ENCODE data around the gene LACRT. TPM values are rescaled to one million over a fixed set of nuclear protein-coding genes. Genes with fewer than 3 reads are reported as not detected.
"Not testable (repeated sequence)": the region's sequence is repeated elsewhere in the genome, so short reads cannot be mapped to it uniquely, and the experiment has no call there.

Gene LACRT
- total and polyA plus RNA-seq, 5 donors, result not detected

DNA sequence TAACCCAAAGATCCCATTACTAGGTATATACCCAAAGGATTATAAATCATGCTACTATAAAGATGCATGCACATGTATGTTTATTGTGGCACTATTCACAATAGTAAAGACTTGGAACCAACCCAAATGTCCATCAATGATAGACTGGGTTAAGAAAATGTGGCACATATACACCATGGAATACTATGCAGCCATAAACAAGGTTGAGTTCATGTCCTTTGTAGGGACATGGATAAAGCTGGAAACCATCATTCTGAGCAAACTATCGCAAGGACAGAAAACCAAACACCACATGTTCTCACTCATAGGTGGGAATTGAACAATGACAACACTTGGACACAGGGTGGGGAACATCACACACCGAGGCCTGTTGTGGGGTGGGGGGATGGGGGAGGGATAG lies 4.4 kb upstream of the LACRT start:
- H3K4me1 ChIP-seq (ENCODE audit: control insufficient read depth, insufficient read depth, low read length); H3K4me3 ChIP-seq (ENCODE audit: low read length); ATAC-seq; H3K9me3 ChIP-seq (ENCODE audit: control insufficient read depth, low read length); H3K27me3 ChIP-seq (ENCODE audit: control insufficient read depth, insufficient read depth); intact Hi-C loops (cut with DNase I); DNase-seq; H3K27ac ChIP-seq (ENCODE audit: low read length): not testable (repeated sequence)
- WGBS, result 91% methylated on average over 2 of the region's 2 CpGs

GRCh38 chr12:54631988-54632728 lies 2.5 kb downstream of the LACRT start:
- no peaks in the 10 kb centered on the region for H3K27me3 ChIP-seq (ENCODE audit: control insufficient read depth, insufficient read depth)
- H3K4me1 ChIP-seq (ENCODE audit: control insufficient read depth, insufficient read depth, low read length), result no peaks in the 10 kb centered on the region
- no peak overlapping the region for H3K27ac ChIP-seq (ENCODE audit: low read length)
- no peak overlapping the region for H3K4me3 ChIP-seq (ENCODE audit: low read length)
- intact Hi-C loops (cut with DNase I), result no loop called here
- no peak for DNase-seq
- WGBS, result 49% methylated on average over 8 of the region's 8 CpGs
- ATAC-seq, result no peak
- no peaks in the 10 kb centered on the region for H3K9me3 ChIP-seq (ENCODE audit: control insufficient read depth, low read length)

DNA sequence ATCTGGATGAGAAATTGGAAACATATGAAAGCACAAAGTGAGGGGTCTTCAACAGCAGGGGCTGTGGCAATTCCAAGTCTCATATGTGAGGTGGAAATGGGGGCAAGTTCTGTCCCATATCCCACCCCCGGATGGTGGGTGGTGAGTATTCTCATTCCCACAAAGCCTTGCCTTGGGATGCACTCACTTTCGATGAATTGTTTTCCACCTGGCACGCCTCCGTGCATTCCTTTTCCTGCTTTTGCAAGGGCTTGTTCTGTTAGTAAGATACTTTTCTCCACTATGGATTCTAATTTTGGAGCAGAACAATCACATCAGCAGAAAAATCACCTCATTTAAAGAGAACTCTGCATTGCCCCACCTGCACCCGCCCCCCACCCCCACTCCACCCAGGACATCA lies 3.1 kb downstream of the LACRT start:
- Histone ChIP-seq H3K4me3 (ENCODE audit: low read length) (no peak overlapping the region), H3K27me3 (ENCODE audit: control insufficient read depth, insufficient read depth) (no peaks in the 10 kb centered on the region), H3K27ac (ENCODE audit: low read length) (no peak overlapping the region), H3K9me3 (ENCODE audit: control insufficient read depth, low read length) (no peaks in the 10 kb centered on the region), H3K4me1 (ENCODE audit: control insufficient read depth, insufficient read depth, low read length) (no peaks in the 10 kb centered on the region)
- ATAC-seq (no peak), DNase-seq (no peak)
- WGBS, result 70% methylated on average over 5 of the region's 5 CpGs
- intact Hi-C loops (cut with DNase I), result no loop called here

- intact Hi-C loops (cut with DNase I), result no loop called here
- ATAC-seq, result no peak
Observed at GRCh38 chr12:54629925-54630324, 4.8 kb downstream of the LACRT start.

GRCh38 chr12:54628186-54628846 lies 6.4 kb downstream of the LACRT start:
- no peak overlapping the region for H3K27ac ChIP-seq (ENCODE audit: low read length)
- H3K27me3 ChIP-seq (ENCODE audit: control insufficient read depth, insufficient read depth), result no peaks in the 10 kb centered on the region
- H3K4me3 ChIP-seq (ENCODE audit: low read length), result no peak overlapping the region
- intact Hi-C loops (cut with DNase I), result no loop called here
- no peaks in the 10 kb centered on the region for H3K9me3 ChIP-seq (ENCODE audit: control insufficient read depth, low read length)
- whole genome bisulfite sequencing, result 96% methylated on average over 3 of the region's 3 CpGs
- ATAC-seq, result no peak
- H3K4me1 ChIP-seq (ENCODE audit: control insufficient read depth, insufficient read depth, low read length), result no peaks in the 10 kb centered on the region
- no peak for DNase-seq

More at GRCh38 chr12:54629925-54630324, 4.8 kb downstream of the LACRT start:
- Histone ChIP-seq H3K4me3 (ENCODE audit: low read length) (no peak overlapping the region), H3K4me1 (ENCODE audit: control insufficient read depth, insufficient read depth, low read length) (no peaks in the 10 kb centered on the region), H3K27ac (ENCODE audit: low read length) (no peak overlapping the region), H3K27me3 (ENCODE audit: control insufficient read depth, insufficient read depth) (no peaks in the 10 kb centered on the region), H3K9me3 (ENCODE audit: control insufficient read depth, low read length) (no peaks in the 10 kb centered on the region)
- DNase-seq, result no peak
- WGBS, result 84% methylated on average over 2 of the region's 2 CpGs

- H3K4me3 ChIP-seq (ENCODE audit: low read length), result no peak overlapping the region
- ATAC-seq (no peak), DNase-seq (no peak)
- no peaks in the 10 kb centered on the region for H3K4me1 ChIP-seq (ENCODE audit: control insufficient read depth, insufficient read depth, low read length)
- no peak overlapping the region for H3K27ac ChIP-seq (ENCODE audit: low read length)
- WGBS, result 85% methylated on average over 3 of the region's 3 CpGs
- H3K9me3 ChIP-seq (ENCODE audit: control insufficient read depth, low read length), result no peaks in the 10 kb centered on the region
- intact Hi-C loops (cut with DNase I), result no loop called here
- no peaks in the 10 kb centered on the region for H3K27me3 ChIP-seq (ENCODE audit: control insufficient read depth, insufficient read depth)
Observed at GRCh38 chr12:54627304-54627703, 7.4 kb downstream of the LACRT start.

DNA sequence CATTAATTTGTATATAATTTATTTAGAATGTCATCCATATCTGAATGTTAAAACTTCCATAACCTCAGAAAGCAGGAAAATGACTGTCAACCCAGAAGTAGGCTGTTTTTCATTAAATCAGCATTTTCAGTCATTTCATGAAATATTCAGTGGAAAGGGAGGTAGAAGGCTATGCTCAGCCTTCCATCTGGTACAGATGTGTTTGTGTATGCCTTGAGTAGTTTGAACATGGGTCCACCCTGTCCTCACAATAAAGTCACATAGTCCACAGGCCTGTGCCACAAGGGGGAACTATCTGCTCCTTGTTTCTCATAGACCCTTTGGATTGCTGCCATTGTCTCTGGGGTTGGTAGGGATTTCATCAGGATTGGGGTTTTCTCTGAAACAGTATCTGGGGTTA lies 9.1 kb downstream of the LACRT start:
- no peaks in the 10 kb centered on the region for H3K27me3 ChIP-seq (ENCODE audit: control insufficient read depth, insufficient read depth)
- no peaks in the 10 kb centered on the region for H3K9me3 ChIP-seq (ENCODE audit: control insufficient read depth, low read length)
- ATAC-seq (no peak), DNase-seq (no peak)
- H3K27ac ChIP-seq (ENCODE audit: low read length), result no peak overlapping the region
- no peak overlapping the region for H3K4me3 ChIP-seq (ENCODE audit: low read length)
- intact Hi-C loops (cut with DNase I), result no loop called here
- H3K4me1 ChIP-seq (ENCODE audit: control insufficient read depth, insufficient read depth, low read length), result no peaks in the 10 kb centered on the region

GRCh38 chr12:54624315-54625279 lies 10.1 kb downstream of the LACRT start:
- Histone ChIP-seq H3K4me1 (ENCODE audit: control insufficient read depth, insufficient read depth, low read length) (no peaks in the 10 kb centered on the region), H3K27ac (ENCODE audit: low read length) (no peak overlapping the region), H3K4me3 (ENCODE audit: low read length) (no peak overlapping the region), H3K9me3 (ENCODE audit: control insufficient read depth, low read length) (no peaks in the 10 kb centered on the region), H3K27me3 (ENCODE audit: control insufficient read depth, insufficient read depth) (no peaks in the 10 kb centered on the region)
- intact Hi-C loops (cut with DNase I), result no loop called here
- WGBS, result 44% methylated on average over 5 of the region's 5 CpGs
- DNase-seq (no peak), ATAC-seq (no peak)

GRCh38 chr12:54622463-54623183 lies 12.1 kb downstream of the LACRT start:
- ATAC-seq, result no peak
- Histone ChIP-seq H3K27me3 (ENCODE audit: control insufficient read depth, insufficient read depth) (no peaks in the 10 kb centered on the region), H3K9me3 (ENCODE audit: control insufficient read depth, low read length) (no peaks in the 10 kb centered on the region), H3K4me1 (ENCODE audit: control insufficient read depth, insufficient read depth, low read length) (no peaks in the 10 kb centered on the region), H3K27ac (ENCODE audit: low read length) (no peak overlapping the region), H3K4me3 (ENCODE audit: low read length) (no peak overlapping the region)
- intact Hi-C loops (cut with DNase I), result no loop called here
- DNase-seq, result no peak

DNA sequence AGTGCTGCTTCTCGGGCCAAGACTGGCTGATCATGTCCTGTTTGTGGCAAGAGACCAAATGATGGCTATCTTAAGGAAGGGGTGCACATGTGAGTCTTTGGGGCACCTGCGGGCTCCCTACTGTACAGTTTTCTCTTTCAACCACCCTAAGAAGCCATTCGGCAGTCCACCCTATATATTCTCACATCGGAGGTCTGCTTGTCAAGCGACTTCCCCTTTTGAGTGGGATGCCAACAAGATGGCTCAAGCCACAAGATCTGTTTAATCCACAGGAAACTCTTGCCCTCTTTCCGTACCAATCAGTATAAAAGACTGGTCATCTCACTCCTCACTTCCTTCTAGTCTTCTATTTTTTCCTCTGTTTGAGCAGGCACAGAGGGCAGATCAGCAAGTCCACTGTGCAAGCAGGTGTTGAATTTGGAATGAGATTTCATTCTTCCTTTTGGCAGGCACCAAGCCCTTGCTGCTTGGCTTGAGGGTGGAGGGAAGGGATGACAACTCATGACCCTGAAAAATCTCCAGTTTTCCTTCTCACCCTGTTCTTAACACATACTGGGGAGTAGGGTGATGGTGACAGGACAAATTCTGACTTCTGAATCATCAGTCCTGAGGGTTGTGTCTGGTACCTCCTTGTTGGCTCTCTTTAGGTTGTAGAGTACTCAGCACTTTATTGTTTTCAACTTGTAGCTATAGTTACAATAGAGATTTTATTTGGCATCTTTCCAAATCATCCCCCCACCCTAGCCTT lies 17.6 kb downstream of the LACRT start:
- 62% methylated on average over 6 of the region's 6 CpGs for WGBS
- no peak for ATAC-seq

More for the DNA sequence above, 17.6 kb downstream of the LACRT start:
- H3K27me3 ChIP-seq (ENCODE audit: control insufficient read depth, insufficient read depth), result no peaks in the 10 kb centered on the region
- intact Hi-C loops (cut with DNase I), result no loop called here
- no peak overlapping the region for H3K4me3 ChIP-seq (ENCODE audit: low read length)
- DNase-seq, result no peak
- no peaks in the 10 kb centered on the region for H3K4me1 ChIP-seq (ENCODE audit: control insufficient read depth, insufficient read depth, low read length)
- no peaks in the 10 kb centered on the region for H3K9me3 ChIP-seq (ENCODE audit: control insufficient read depth, low read length)
- H3K27ac ChIP-seq (ENCODE audit: low read length), result no peak overlapping the region
